Measurements from ENCODE around the gene ARHGDIB. TPM values are rescaled to one million over a fixed set of nuclear protein-coding genes. Genes with fewer than 3 reads are reported as not detected.
A peak's percentile ranks its signal among the peaks of the same experiment; 100 is the strongest.

Gene ARHGDIB
- total and polyA plus RNA-seq, 2 experiments from 2014 or later: 3.8 to 6.7 TPM

- no peak for DNase-seq (ENCODE audit: low read depth in 1 of 2, low spot score in 1 of 2)
- H3K4me1 ChIP-seq (ENCODE audit: low read depth): no peaks in the 10 kb centered on the region
- no peaks in the 10 kb centered on the region for H3K27me3 ChIP-seq
- no peak for TF ChIP-seq CTCF (IDR thresholded peaks at IDR 0.05; ENCODE audit: low read depth, low read length)
- no peaks in the 10 kb centered on the region for H3K9me3 ChIP-seq (ENCODE audit: low read depth)
- H3K27ac ChIP-seq: no peak overlapping the region
- no peak overlapping the region for H3K4me3 ChIP-seq
- no peaks in the 10 kb centered on the region for H3K36me3 ChIP-seq
Measured at GRCh38 chr12:14911131-14911530, 50.3 kb downstream of the ARHGDIB start.

- TF ChIP-seq CTCF (IDR thresholded peaks at IDR 0.05; ENCODE audit: low read depth, low read length): no peak
- no peak overlapping the region for H3K4me3 ChIP-seq
- peaks cover 2% of the 10 kb centered on the region for H3K4me1 ChIP-seq (ENCODE audit: low read depth)
- H3K9me3 ChIP-seq (ENCODE audit: low read depth): no peaks in the 10 kb centered on the region
- H3K27ac ChIP-seq: no peak overlapping the region
- DNase-seq (ENCODE audit: low read depth in 1 of 2, low spot score in 1 of 2): peak in 1 of 2 donors; percentile 73
- no peaks in the 10 kb centered on the region for H3K36me3 ChIP-seq
- no peaks in the 10 kb centered on the region for H3K27me3 ChIP-seq
Measured at GRCh38 chr12:14910090-14910915, 51.1 kb downstream of the ARHGDIB start.

- H3K36me3 ChIP-seq: no peaks in the 10 kb centered on the region
- peaks cover 4% of the 10 kb centered on the region for H3K4me1 ChIP-seq (ENCODE audit: low read depth)
- H3K9me3 ChIP-seq (ENCODE audit: low read depth): no peaks in the 10 kb centered on the region
- no peak for TF ChIP-seq CTCF (IDR thresholded peaks at IDR 0.05; ENCODE audit: low read depth, low read length)
- H3K27ac ChIP-seq: no peak overlapping the region
- no peaks in the 10 kb centered on the region for H3K27me3 ChIP-seq
- H3K4me3 ChIP-seq: no peak overlapping the region
- no peak for DNase-seq (ENCODE audit: low read depth in 1 of 2, low spot score in 1 of 2)
Measured at GRCh38 chr12:14907953-14908352, 53.4 kb downstream of the ARHGDIB start.

GRCh38 chr12:14906114-14906513, 55.3 kb downstream of the ARHGDIB start:
- Histone ChIP-seq H3K36me3 (no peaks in the 10 kb centered on the region), H3K4me1 (ENCODE audit: low read depth) (peaks cover 4% of the 10 kb centered on the region), H3K27me3 (no peaks in the 10 kb centered on the region), H3K27ac (no peak overlapping the region), H3K9me3 (ENCODE audit: low read depth) (no peaks in the 10 kb centered on the region), H3K4me3 (no peak overlapping the region)
- no peak for DNase-seq (ENCODE audit: low read depth in 1 of 2, low spot score in 1 of 2)
- TF ChIP-seq CTCF (IDR thresholded peaks at IDR 0.05; ENCODE audit: low read depth, low read length): no peak

GRCh38 chr12:14905269-14906004, 56.0 kb downstream of the ARHGDIB start:
- peak in 1 of 2 donors; percentile 67 for DNase-seq (ENCODE audit: low read depth in 1 of 2, low spot score in 1 of 2)
- Histone ChIP-seq H3K36me3 (no peaks in the 10 kb centered on the region), H3K27ac (no peak overlapping the region), H3K9me3 (ENCODE audit: low read depth) (no peaks in the 10 kb centered on the region), H3K27me3 (no peaks in the 10 kb centered on the region), H3K4me1 (ENCODE audit: low read depth) (peaks cover 4% of the 10 kb centered on the region), H3K4me3 (no peak overlapping the region)
- TF ChIP-seq CTCF (IDR thresholded peaks at IDR 0.05; ENCODE audit: low read depth, low read length): no peak
